T47D (cell line): Measurements from ENCODE around the gene DNAAF8.
A peak's percentile ranks its signal among the peaks of the same experiment; 100 is the strongest.
"Not testable (repeated sequence)": the region's sequence is repeated elsewhere in the genome, so short reads cannot be mapped to it uniquely, and the experiment has no call there.

Experiments used
- DNase-seq, 2 experiments: peaks; one replicate each; pipeline versions ENCODE4 v3.0.0 to v3.0.0-alpha.2; 2011 to 2012; ENCODE audit warnings: low read depth in 1 of 2, low spot score in 1 of 2
- JUND ChIP-seq: IDR thresholded peaks from 2 replicates; pipeline ENCODE4 v1.6.1; 2012; ENCODE audit warnings: low read depth
- in situ Hi-C: cut with HindIII; loops from 2 replicates; pipeline ENCODE4 v1.10.0; 2016; ENCODE audit warnings: low sequenced_read_pairs, low pct_unique_long_range_greater_than_20kb

Gene DNAAF8

DNA sequence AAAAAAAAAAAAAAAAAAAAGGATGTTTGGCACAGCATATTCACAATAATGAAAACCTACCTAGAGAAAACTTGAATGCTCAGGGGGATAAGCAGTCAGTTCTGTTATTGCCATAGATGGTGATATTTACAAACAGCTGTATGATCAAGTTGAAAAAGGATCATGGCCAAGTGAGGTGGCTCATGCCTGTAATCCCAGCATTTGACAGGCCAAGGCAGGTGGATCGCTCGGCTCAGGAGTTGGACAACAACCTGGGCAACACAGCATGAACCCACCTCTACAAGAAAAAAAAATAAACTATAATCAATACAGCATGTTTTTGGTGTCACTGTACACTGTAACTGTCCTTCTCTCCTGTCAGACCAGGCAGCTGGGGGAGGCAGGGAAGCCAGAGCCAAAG, 19.3 kb upstream of the DNAAF8 start:
- TF ChIP-seq JUND, result no peak
- in situ Hi-C loops, result no loop called here
- no peak for DNase-seq

DNA sequence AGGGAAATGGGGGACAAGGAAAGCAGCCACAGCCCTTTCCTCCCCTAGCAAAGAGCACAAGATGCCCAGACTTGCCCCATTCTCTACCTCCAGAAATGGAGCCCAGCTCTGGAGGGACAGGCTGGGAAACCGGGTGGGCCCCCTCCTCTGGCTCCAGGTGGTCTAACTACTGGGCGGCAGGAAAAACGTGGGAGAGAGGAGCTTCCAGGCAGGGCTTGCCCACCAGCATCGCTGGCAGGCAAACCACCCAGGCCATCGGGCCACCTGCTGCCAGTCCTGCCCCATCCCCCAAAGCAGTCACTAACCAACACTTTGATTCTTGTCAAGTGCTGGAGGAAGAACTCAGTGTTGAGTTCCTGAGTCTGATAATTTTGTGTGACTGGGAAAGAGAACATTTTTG, 15.9 kb upstream of the DNAAF8 start:
- no peak for DNase-seq
- no peak for TF ChIP-seq JUND
- in situ Hi-C loops, result no loop called here

DNA sequence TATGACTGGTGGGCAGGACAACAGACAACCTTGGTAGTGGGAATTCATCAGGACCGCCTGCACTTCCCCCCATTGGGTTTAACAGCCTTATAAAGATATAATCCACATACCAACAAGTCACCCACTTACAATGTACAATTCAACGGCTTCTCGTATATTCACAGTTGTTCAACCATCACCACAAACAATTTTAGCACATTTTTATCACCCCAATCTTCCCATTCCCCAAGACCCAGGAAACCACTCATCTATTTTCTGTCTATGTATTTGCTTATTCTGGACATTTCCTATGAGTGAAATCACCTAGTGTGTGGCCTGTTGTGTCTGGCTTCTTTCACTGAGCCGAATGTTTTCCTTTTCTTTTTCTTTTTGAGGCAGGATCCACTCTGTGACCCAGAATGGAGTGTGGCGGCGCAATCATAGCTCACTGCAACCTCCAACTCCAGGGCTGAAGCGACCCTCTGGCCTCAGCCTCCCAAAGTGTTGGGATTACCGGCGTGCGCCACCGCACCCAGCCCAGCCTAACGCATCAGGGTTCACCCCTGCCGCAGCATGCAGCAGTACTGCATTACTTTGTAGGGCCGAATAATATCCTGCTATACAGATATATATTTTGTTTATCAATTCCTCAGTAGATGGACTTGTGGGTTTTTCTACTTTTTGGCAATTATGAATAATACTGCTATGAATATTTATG, 11.1 kb upstream of the DNAAF8 start:
- in situ Hi-C loops, result no loop called here
- DNase-seq, result no peak
- TF ChIP-seq JUND, result no peak

DNA sequence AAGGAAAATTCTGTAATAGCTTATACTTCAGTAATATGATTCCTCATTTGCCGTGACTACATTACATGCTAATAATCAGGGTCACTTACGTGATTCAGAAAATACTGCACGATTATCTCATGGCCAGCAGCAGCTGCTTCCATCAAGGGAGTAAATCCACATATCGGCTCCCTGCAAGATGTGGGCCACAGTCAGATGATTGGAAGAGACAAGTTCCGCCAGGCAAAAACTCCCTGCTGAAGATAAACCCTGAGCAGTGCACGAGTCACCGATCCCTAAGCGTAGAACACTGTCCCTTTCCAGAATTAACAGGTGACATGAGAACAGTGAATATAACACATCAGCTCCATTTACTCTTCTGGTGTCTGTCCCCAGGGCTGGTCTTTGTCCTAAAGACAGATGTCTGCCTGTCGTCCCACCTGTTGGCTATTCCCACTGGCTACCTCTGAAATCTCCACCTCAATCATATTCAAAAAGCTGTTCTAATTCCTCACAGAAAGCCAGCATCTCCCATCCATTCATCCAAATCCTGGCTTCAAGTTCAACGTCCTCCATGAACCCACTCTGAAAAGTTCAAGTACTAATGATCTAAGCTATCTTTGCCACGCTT, 9.6 kb upstream of the DNAAF8 start:
- TF ChIP-seq JUND, result no peak
- DNase-seq, result no peak
- in situ Hi-C loops, result no loop called here

DNA sequence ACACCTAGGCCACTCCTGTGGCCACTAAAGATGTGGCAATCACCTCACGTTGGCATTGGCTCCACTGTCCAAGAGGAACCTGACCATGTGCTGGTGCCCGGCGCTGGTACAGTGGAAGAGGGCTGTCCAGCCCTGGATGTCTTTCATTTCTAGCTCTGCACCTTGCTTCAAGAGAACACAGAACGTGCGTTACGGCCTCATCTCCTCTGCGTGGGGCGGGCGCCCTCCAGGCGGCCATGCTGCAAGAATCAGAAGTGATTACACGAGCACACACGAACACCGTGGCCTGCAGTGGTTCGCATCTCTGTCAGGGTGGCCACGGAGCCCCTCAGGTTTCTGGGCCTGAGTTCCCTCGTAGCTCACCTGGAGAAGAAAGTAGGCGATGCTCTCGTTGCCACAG, 7.7 kb upstream of the DNAAF8 start:
- in situ Hi-C loops, result no loop called here
- DNase-seq, result no peak
- TF ChIP-seq JUND, result no peak

DNA sequence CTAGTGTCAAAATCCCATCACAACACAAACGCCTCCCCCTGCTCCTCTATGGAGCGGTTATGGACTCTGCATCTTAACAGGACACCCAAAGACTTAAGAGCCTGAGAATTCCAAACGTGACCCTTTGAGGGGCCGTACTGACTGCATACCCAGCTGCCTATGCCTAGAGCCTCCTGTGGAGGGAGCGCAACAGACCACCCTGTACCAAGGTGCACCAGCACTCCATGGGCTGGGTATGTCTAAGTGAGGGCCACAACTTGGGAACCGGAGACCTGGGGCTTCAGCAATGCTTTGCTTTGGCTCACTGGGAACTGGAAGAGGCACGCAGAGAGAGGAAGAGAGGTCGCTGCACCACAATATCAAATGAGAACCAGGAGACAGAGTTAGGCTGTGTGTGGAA, 5.7 kb upstream of the DNAAF8 start:
- DNase-seq, result no peak
- in situ Hi-C loops, result no loop called here
- no peak for TF ChIP-seq JUND

DNA sequence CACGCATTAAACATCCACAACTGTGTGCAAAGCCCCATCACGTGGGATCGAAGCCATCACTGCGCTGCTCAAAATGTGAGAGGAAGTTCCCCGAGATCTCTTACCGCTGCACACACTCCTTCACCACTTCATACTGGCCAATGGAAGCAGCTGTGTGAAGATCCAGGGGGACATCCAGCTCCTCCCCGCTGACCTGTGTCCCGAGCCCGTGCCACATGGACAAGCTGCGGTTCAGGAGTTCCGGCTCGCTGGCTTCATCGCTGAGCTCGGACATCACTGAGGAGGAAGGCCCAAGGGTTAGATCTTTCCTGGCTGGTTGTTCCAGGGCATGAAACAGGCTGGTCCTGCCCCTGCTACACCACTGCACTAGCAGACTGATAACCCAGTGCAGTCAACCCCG, 4.5 kb upstream of the DNAAF8 start:
- in situ Hi-C loops, result no loop called here
- no peak for DNase-seq
- no peak for TF ChIP-seq JUND

DNA sequence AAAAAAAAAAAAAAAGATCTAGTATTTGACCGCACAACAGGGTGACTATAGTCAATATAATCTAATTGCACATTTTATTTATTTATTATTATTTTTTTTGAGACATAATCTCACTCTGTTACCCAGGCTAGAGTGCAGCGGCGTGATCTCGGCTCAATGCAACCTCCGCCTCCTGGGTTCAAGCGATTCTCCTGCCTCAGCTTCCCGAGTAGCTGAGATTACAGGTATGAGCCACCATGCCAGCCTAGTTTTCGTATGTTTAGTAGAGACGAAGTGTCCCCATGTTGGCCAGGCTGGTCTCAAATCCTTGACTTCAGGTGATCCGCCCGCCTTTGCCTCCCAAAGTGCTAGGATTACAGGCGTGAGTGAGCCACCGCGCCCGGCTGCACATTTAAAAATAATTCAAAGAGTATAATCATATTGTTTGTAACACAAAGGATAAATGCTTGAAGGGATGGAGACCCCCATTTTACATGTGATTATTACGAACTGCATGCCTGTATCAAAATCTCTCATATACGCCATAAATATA, 1.1 kb upstream of the DNAAF8 start:
- DNase-seq, result peak in 1 of 2 experiments; percentile 11
- no peak for TF ChIP-seq JUND
- in situ Hi-C loops, result no loop called here

DNA sequence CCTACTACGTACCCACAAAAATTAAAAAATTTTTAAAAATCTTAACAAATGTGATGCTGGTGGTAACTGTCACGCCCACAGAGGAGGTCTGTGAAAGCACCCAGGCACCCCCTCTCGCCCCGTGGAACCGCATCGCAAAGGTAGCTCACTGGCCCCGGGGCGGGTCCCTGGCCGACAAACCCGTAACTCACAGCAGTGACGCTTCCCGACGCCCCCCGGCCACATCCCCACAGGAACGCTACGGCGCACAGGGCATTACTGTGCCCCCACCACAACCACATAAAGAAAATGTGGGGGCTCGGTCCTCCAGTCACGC, 632 bp upstream of the DNAAF8 start:
- no peak for DNase-seq
- in situ Hi-C loops, result no loop called here
- no peak for TF ChIP-seq JUND

DNA sequence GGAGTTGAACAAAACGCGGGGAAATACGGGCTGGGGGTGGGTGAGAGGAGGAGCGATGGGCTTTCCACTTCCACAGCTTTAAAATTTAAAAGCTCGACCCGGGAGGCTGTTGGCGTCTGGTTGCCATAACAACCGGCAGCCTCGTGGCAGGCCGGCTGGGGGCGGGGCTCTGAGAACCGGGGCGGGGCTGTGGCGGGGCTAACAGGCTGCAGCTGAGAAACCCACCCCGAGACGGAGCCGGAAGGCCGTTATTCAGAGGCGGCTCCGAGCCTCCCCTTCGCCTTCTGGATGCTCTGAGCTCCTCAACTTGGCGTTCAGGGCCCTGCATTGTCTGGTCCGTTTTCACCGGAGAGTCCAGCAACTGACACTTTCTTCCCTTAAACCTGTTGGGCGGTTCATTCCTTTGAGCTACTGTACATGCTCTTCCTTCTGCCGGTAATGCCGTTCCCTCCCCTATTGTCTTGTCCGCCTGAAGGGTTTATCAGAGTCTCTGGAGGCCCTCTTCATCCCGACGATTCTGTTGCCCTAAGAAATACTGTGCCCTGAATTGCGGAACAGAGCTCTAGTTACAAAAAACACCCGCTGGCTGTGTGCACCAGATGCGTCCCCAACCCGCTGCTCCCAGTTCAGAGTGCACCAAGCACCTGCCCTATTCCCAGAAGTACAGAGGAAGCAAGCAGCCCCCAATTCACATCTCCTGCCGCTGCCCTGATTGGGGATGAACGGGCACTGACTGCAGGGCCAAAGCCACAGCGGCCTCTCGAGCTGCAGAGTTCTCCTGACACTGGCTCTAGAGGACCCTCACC, 596 bp downstream of the DNAAF8 start:
- peak; percentile 67 to 79 for DNase-seq
- no peak for TF ChIP-seq JUND
- in situ Hi-C loops, result no loop called here

DNA sequence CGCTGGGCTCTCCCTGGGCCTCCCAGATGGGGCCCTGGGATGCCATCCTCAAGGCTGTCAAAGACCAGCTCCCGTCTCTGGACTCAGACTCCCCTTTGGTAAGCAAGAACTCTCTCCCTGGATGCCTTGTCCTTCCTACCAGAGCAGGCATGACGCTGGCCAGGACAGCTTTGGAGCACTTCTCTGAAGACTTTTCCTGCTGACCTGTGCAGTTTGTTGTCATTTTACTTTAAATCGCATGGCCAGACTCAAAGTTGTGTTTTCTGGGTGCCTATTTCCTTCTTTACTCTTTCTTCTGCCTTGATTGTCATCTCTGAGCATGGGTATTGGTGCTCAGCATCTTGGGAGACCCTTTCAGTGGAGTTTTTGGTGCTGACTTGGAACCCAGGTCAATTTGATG, 2.2 kb downstream of the DNAAF8 start:
- no peak for TF ChIP-seq JUND
- in situ Hi-C loops, result no loop called here
- DNase-seq, result no peak

DNA sequence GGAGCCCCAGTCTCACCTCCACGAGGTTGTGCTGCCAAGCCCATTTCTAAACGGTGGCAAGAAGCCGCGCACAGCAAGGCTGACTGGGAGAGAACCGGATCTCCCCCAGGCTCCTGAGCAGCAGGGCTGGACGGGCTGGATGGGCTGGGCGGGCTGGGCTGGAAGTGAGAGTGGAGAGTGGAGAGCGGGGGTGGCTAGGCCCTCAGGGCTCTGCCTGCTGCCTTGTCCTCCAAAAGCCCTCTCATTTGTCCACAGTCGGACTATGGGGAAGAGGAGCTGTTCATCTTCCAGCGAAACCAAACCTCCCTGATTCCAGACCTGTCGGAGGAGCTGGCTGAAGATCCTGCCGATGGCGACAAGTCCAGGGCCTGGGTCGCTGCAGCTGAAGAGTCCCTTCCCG, 3.2 kb downstream of the DNAAF8 start:
- in situ Hi-C loops, result no loop called here
- peak in 1 of 2 experiments; percentile 15 for DNase-seq
- TF ChIP-seq JUND, result no peak

DNA sequence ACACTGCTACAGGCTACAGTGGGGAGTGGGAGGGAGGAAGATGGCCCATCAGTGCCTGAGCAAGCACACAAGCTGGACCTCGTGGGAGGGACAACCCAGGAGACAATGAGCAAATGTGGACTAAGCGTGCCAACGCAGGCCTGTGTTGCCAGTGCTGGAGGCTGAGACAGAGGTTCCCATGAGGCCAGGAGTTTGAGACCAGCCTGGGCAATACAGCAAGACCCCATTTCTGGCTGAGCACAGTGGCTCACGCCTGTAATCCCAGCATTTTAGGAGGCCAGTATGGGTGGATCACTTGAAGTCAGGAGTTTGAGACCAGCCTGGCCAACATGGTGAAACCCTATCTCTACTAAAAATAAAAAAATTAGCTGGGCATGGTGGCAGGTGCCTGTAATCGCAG, 4.0 kb downstream of the DNAAF8 start:
- DNase-seq, in situ Hi-C loops: not testable (repeated sequence)
